Measurements from ENCODE around the gene TBC1D9B.

The TBC1D9B gene

GRCh38 chr5:179893076-179893957 is 14.4 kb downstream of the TBC1D9B start:
- no peak overlapping the region for H4K8ac ChIP-seq (ENCODE audit: low read length)
- no peak overlapping the region for H3K4me2 ChIP-seq (ENCODE audit: low read length, poor library complexity, severe bottlenecking)
- no peak overlapping the region for H2BK5ac ChIP-seq (ENCODE audit: low read depth, low read length, poor library complexity, severe bottlenecking)
- H3K23ac ChIP-seq (ENCODE audit: low read length in 2 of 2) = no peak overlapping the region
- no peak overlapping the region for H3K18ac ChIP-seq (ENCODE audit: low read depth in 1 of 2, low read length in 2 of 2)
- no peak overlapping the region for H2AFZ ChIP-seq (ENCODE audit: low read depth, low read length)
- no peak overlapping the region for H3K4ac ChIP-seq (ENCODE audit: low read depth in 1 of 2, low read length in 2 of 2)
- H2BK15ac ChIP-seq (ENCODE audit: low read depth, poor library complexity, severe bottlenecking) = no peak overlapping the region
- H2BK120ac ChIP-seq (ENCODE audit: low read depth, low read length) = no peak overlapping the region
- H3K9ac ChIP-seq (ENCODE audit: low read length) = no peak overlapping the region
- H2BK12ac ChIP-seq (ENCODE audit: low read length in 2 of 2) = no peak overlapping the region
- no peak overlapping the region for H3K27ac ChIP-seq (ENCODE audit: low read length, poor library complexity, severe bottlenecking)
- no peaks in the 10 kb centered on the region for H3K4me1 ChIP-seq (ENCODE audit: control insufficient read depth, insufficient read depth, low read depth, low read length)
- DNase-seq = no peak
- 94% methylated on average over 31 of the region's 31 CpGs for WGBS
- H3K14ac ChIP-seq (ENCODE audit: low read length in 2 of 2) = no peak overlapping the region
- no peak overlapping the region for H2AK5ac ChIP-seq (ENCODE audit: low read length, severe bottlenecking)
- peaks cover 18% of the 10 kb centered on the region for H3K79me1 ChIP-seq (replicated peaks; ENCODE audit: low read length, poor library complexity, severe bottlenecking)
- no peak overlapping the region for H4K91ac ChIP-seq (ENCODE audit: low read length)
- H3K36me3 ChIP-seq (ENCODE audit: control insufficient read depth in 1 of 2, insufficient read depth in 2 of 2, low read depth in 1 of 2, low read length in 2 of 2) = peaks cover 78 to 94% of the 10 kb centered on the region in 2 experiments
- H3K9me3 ChIP-seq (ENCODE audit: control insufficient read depth, low read length) = no peaks in the 10 kb centered on the region
- no peaks in the 10 kb centered on the region for H3K27me3 ChIP-seq (ENCODE audit: control insufficient read depth in 1 of 2, insufficient read depth in 1 of 2, low read length in 2 of 2)
- no peak overlapping the region for H3K4me3 ChIP-seq (ENCODE audit: insufficient read depth in 1 of 2, low read depth in 1 of 2, low read length in 2 of 2)

GRCh38 chr5:179892255-179892654 is 15.4 kb downstream of the TBC1D9B start:
- Histone ChIP-seq H3K4me1 (ENCODE audit: control insufficient read depth, insufficient read depth, low read depth, low read length) (no peaks in the 10 kb centered on the region), H3K23ac (ENCODE audit: low read length in 2 of 2) (no peak overlapping the region), H2BK5ac (ENCODE audit: low read depth, low read length, poor library complexity, severe bottlenecking) (no peak overlapping the region), H2BK120ac (ENCODE audit: low read depth, low read length) (no peak overlapping the region), H3K4me3 (ENCODE audit: insufficient read depth in 1 of 2, low read depth in 1 of 2, low read length in 2 of 2) (no peak overlapping the region), H3K4me2 (ENCODE audit: low read length, poor library complexity, severe bottlenecking) (no peak overlapping the region), H3K9ac (ENCODE audit: low read length) (no peak overlapping the region), H4K8ac (ENCODE audit: low read length) (no peak overlapping the region), H3K14ac (ENCODE audit: low read length in 2 of 2) (no peak overlapping the region), H3K9me3 (ENCODE audit: control insufficient read depth, low read length) (no peaks in the 10 kb centered on the region), H3K36me3 (ENCODE audit: control insufficient read depth in 1 of 2, insufficient read depth in 2 of 2, low read depth in 1 of 2, low read length in 2 of 2) (peaks cover 77 to 94% of the 10 kb centered on the region in 2 experiments), H4K91ac (ENCODE audit: low read length) (no peak overlapping the region), H3K18ac (ENCODE audit: low read depth in 1 of 2, low read length in 2 of 2) (no peak overlapping the region), H3K79me1 (replicated peaks; ENCODE audit: low read length, poor library complexity, severe bottlenecking) (peaks cover 16% of the 10 kb centered on the region), H2AFZ (ENCODE audit: low read depth, low read length) (no peak overlapping the region), H2AK5ac (ENCODE audit: low read length, severe bottlenecking) (no peak overlapping the region), H3K27ac (ENCODE audit: low read length, poor library complexity, severe bottlenecking) (no peak overlapping the region), H2BK15ac (ENCODE audit: low read depth, poor library complexity, severe bottlenecking) (no peak overlapping the region), H3K27me3 (ENCODE audit: control insufficient read depth in 1 of 2, insufficient read depth in 1 of 2, low read length in 2 of 2) (no peaks in the 10 kb centered on the region), H3K4ac (ENCODE audit: low read depth in 1 of 2, low read length in 2 of 2) (no peak overlapping the region), H2BK12ac (ENCODE audit: low read length in 2 of 2) (no peak overlapping the region)
- 95% methylated on average over 5 of the region's 5 CpGs for WGBS
- DNase-seq = no peak

GRCh38 chr5:179890751-179891682 is 16.7 kb downstream of the TBC1D9B start:
- peaks cover 88 to 96% of the 10 kb centered on the region in 2 experiments for H3K36me3 ChIP-seq (ENCODE audit: control insufficient read depth in 1 of 2, insufficient read depth in 2 of 2, low read depth in 1 of 2, low read length in 2 of 2)
- H2BK120ac ChIP-seq (ENCODE audit: low read depth, low read length) = no peak overlapping the region
- 98% methylated on average over 25 of the region's 25 CpGs for WGBS
- H3K18ac ChIP-seq (ENCODE audit: low read depth in 1 of 2, low read length in 2 of 2) = no peak overlapping the region
- no peak overlapping the region for H3K9ac ChIP-seq (ENCODE audit: low read length)
- no peaks in the 10 kb centered on the region for H3K9me3 ChIP-seq (ENCODE audit: control insufficient read depth, low read length)
- no peak overlapping the region for H4K91ac ChIP-seq (ENCODE audit: low read length)
- no peak overlapping the region for H2BK12ac ChIP-seq (ENCODE audit: low read length in 2 of 2)
- H3K4me1 ChIP-seq (ENCODE audit: control insufficient read depth, insufficient read depth, low read depth, low read length) = no peaks in the 10 kb centered on the region
- H3K4me3 ChIP-seq (ENCODE audit: insufficient read depth in 1 of 2, low read depth in 1 of 2, low read length in 2 of 2) = no peak overlapping the region
- H3K23ac ChIP-seq (ENCODE audit: low read length in 2 of 2) = no peak overlapping the region
- DNase-seq = no peak
- no peak overlapping the region for H3K4ac ChIP-seq (ENCODE audit: low read depth in 1 of 2, low read length in 2 of 2)
- no peaks in the 10 kb centered on the region for H3K27me3 ChIP-seq (ENCODE audit: control insufficient read depth in 1 of 2, insufficient read depth in 1 of 2, low read length in 2 of 2)
- no peak overlapping the region for H2BK15ac ChIP-seq (ENCODE audit: low read depth, poor library complexity, severe bottlenecking)
- no peak overlapping the region for H3K4me2 ChIP-seq (ENCODE audit: low read length, poor library complexity, severe bottlenecking)
- no peak overlapping the region for H4K8ac ChIP-seq (ENCODE audit: low read length)
- no peak overlapping the region for H2BK5ac ChIP-seq (ENCODE audit: low read depth, low read length, poor library complexity, severe bottlenecking)
- peaks cover 26% of the 10 kb centered on the region for H3K79me1 ChIP-seq (replicated peaks; ENCODE audit: low read length, poor library complexity, severe bottlenecking)
- no peak overlapping the region for H2AFZ ChIP-seq (ENCODE audit: low read depth, low read length)
- no peak overlapping the region for H3K27ac ChIP-seq (ENCODE audit: low read length, poor library complexity, severe bottlenecking)
- no peak overlapping the region for H3K14ac ChIP-seq (ENCODE audit: low read length in 2 of 2)
- H2AK5ac ChIP-seq (ENCODE audit: low read length, severe bottlenecking) = no peak overlapping the region

- peaks cover 31% of the 10 kb centered on the region for H3K79me1 ChIP-seq (replicated peaks; ENCODE audit: low read length, poor library complexity, severe bottlenecking)
- H3K27ac ChIP-seq (ENCODE audit: low read length, poor library complexity, severe bottlenecking) = no peak overlapping the region
- no peak overlapping the region for H3K14ac ChIP-seq (ENCODE audit: low read length in 2 of 2)
- H2BK12ac ChIP-seq (ENCODE audit: low read length in 2 of 2) = no peak overlapping the region
- H4K8ac ChIP-seq (ENCODE audit: low read length) = no peak overlapping the region
- H3K9me3 ChIP-seq (ENCODE audit: control insufficient read depth, low read length) = peaks cover 2% of the 10 kb centered on the region
- H3K4ac ChIP-seq (ENCODE audit: low read depth in 1 of 2, low read length in 2 of 2) = no peak overlapping the region
- H3K4me3 ChIP-seq (ENCODE audit: insufficient read depth in 1 of 2, low read depth in 1 of 2, low read length in 2 of 2) = no peak overlapping the region
- H3K4me1 ChIP-seq (ENCODE audit: control insufficient read depth, insufficient read depth, low read depth, low read length) = no peaks in the 10 kb centered on the region
- H2AK5ac ChIP-seq (ENCODE audit: low read length, severe bottlenecking) = no peak overlapping the region
- H2BK120ac ChIP-seq (ENCODE audit: low read depth, low read length) = no peak overlapping the region
- H2BK5ac ChIP-seq (ENCODE audit: low read depth, low read length, poor library complexity, severe bottlenecking) = no peak overlapping the region
- peaks cover 92 to 95% of the 10 kb centered on the region in 2 experiments for H3K36me3 ChIP-seq (ENCODE audit: control insufficient read depth in 1 of 2, insufficient read depth in 2 of 2, low read depth in 1 of 2, low read length in 2 of 2)
- no peak overlapping the region for H2BK15ac ChIP-seq (ENCODE audit: low read depth, poor library complexity, severe bottlenecking)
- no peak overlapping the region for H3K23ac ChIP-seq (ENCODE audit: low read length in 2 of 2)
- no peak overlapping the region for H3K18ac ChIP-seq (ENCODE audit: low read depth in 1 of 2, low read length in 2 of 2)
- no peak overlapping the region for H3K9ac ChIP-seq (ENCODE audit: low read length)
- DNase-seq = no peak
- no peak overlapping the region for H3K4me2 ChIP-seq (ENCODE audit: low read length, poor library complexity, severe bottlenecking)
- H4K91ac ChIP-seq (ENCODE audit: low read length) = no peak overlapping the region
- no peaks in the 10 kb centered on the region for H3K27me3 ChIP-seq (ENCODE audit: control insufficient read depth in 1 of 2, insufficient read depth in 1 of 2, low read length in 2 of 2)
- 94% methylated on average over 12 of the region's 13 CpGs for WGBS
- no peak overlapping the region for H2AFZ ChIP-seq (ENCODE audit: low read depth, low read length)
These were observed 17.8 kb downstream of the TBC1D9B start for GRCh38 chr5:179889885-179890284.
